Measurements from ENCODE around the gene CUBN.

GRCh38 chr10:17094844-17095243 is 34.8 kb downstream of the CUBN start:
- TF ChIP-seq CTCF (IDR thresholded peaks at IDR 0.05 in 2 of 3, conservative IDR thresholded peaks at IDR 0.05 in 1 of 3; ENCODE audit: control insufficient read depth in 2 of 3, extremely low read depth in 1 of 3, insufficient read depth in 1 of 3, low read depth in 3 of 3, low read length in 3 of 3) (no peak), ATF3 (IDR thresholded peaks at IDR 0.05; ENCODE audit: borderline replicate concordance, extremely low read depth, low read depth, low read length) (no peak), IKZF1 (conservative IDR thresholded peaks at IDR 0.05) (no peak), CHD4 (IDR thresholded peaks at IDR 0.05) (no peak), POLR2AphosphoS5 (IDR thresholded peaks at IDR 0.05; ENCODE audit: low read length) (no peak), SP1 (IDR thresholded peaks at IDR 0.05; ENCODE audit: low read depth, low read length) (no peak), USF2 (IDR thresholded peaks at IDR 0.05; ENCODE audit: borderline replicate concordance, low read depth, low read length) (no peak), CBX5 (IDR thresholded peaks at IDR 0.05; ENCODE audit: low read depth) (no peak), SUZ12 (IDR thresholded peaks at IDR 0.05; ENCODE audit: unreplicated experiment) (no peak), HCFC1 (IDR thresholded peaks at IDR 0.05; ENCODE audit: low read length) (no peak), KDM1A (IDR thresholded peaks at IDR 0.05; ENCODE audit: borderline replicate concordance) (no peak), ZNF274 (IDR thresholded peaks at IDR 0.05; ENCODE audit: insufficient read depth, insufficient read length) (no peak), SMAD1 (IDR thresholded peaks at IDR 0.05; ENCODE audit: low read depth, partially characterized antibody) (no peak), CHD2 (IDR thresholded peaks at IDR 0.05; ENCODE audit: borderline replicate concordance, low read depth, low read length) (no peak)

All from GM12878 (cell line).